ENCODE data around the gene NXN. TPM values are rescaled to one million over a fixed set of nuclear protein-coding genes. Genes with fewer than 3 reads are reported as not detected.
A peak's percentile ranks its signal among the peaks of the same experiment; 100 is the strongest.
"Not testable (repeated sequence)": the region's sequence is repeated elsewhere in the genome, so short reads cannot be mapped to it uniquely, and the experiment has no call there.

The NXN gene
- total RNA-seq, 1 donor from 2014 or later: 76.4 TPM

- Mint-ChIP-seq H3K9me3 (no peaks in the 10 kb centered on the region), H3K36me3 (ENCODE audit: low read depth) (peaks cover 10% of the 10 kb centered on the region), H3K27ac (ENCODE audit: unreplicated experiment) (no peak overlapping the region), H3K27me3 (ENCODE audit: low read depth) (no peaks in the 10 kb centered on the region), H3K4me1 (peaks cover 27% of the 10 kb centered on the region), H3K4me3 (no peak overlapping the region)
- no peak for DNase-seq (ENCODE audit: low read depth, low spot score)
- no peak for TF ChIP-seq CTCF (conservative IDR thresholded peaks at IDR 0.05)
Measured at GRCh38 chr17:924711-925475, 54.7 kb downstream of the NXN start.

GRCh38 chr17:924306-924705, 55.3 kb downstream of the NXN start:
- H3K9me3 Mint-ChIP-seq; H3K27me3 Mint-ChIP-seq (ENCODE audit: low read depth); H3K27ac Mint-ChIP-seq (ENCODE audit: unreplicated experiment); H3K4me3 Mint-ChIP-seq; DNase-seq (ENCODE audit: low read depth, low spot score): not testable (repeated sequence)
- peaks cover 16% of the 10 kb centered on the region for H3K36me3 Mint-ChIP-seq (ENCODE audit: low read depth)
- peaks cover 23% of the 10 kb centered on the region for H3K4me1 Mint-ChIP-seq

- peaks cover 23% of the 10 kb centered on the region for H3K4me1 Mint-ChIP-seq
- no peak overlapping the region for H3K27ac Mint-ChIP-seq (ENCODE audit: unreplicated experiment)
Measured at GRCh38 chr17:923633-924032, 55.9 kb downstream of the NXN start.

DNA sequence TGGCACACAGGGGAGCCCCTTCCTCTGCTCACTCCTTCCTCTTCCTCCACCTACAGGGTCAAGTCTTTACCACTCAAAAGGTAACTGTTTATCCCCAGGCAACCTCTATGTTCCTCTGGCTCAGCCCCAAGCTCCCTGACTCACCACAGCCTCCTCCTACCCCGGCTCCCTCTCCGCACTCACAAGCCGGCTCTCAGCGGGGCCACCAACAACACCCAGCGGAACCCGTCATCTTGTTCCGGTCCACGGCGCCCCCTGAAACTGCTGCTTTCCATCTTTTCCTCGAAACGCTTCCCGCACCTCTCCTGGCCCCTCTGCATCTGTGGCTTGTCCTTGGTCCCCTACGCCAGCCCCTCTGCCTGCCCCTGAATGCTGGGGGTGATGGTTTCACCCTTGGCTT, 58.4 kb downstream of the NXN start:
- no peak for DNase-seq (ENCODE audit: low read depth, low spot score)
- peaks cover 3% of the 10 kb centered on the region for H3K9me3 Mint-ChIP-seq

More at GRCh38 chr17:923633-924032, 55.9 kb downstream of the NXN start:
- no peaks in the 10 kb centered on the region for H3K27me3 Mint-ChIP-seq (ENCODE audit: low read depth)
- TF ChIP-seq CTCF (conservative IDR thresholded peaks at IDR 0.05): no peak
- DNase-seq (ENCODE audit: low read depth, low spot score): no peak
- no peak overlapping the region for H3K4me3 Mint-ChIP-seq
- H3K9me3 Mint-ChIP-seq: no peaks in the 10 kb centered on the region
- peaks cover 16% of the 10 kb centered on the region for H3K36me3 Mint-ChIP-seq (ENCODE audit: low read depth)

DNA sequence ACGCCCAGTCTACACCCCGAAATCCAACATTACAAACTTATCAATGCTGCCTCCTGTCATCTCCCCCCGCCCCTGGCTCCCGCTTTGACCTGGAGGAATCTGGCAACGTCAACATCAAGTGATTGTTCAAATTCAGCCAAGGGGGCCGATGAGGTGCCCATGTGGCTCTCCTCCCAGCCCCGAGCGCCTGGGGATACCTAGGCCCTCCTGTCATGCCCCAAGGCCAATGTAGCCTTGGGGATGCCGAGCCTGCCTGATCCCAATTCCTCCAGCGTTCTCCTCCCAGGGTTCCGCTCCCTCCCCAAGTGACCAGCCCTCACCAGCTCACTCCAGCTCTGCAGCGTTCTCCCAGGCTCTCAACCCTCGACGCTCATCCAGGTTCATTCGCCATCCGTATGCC, 59.4 kb downstream of the NXN start:
- peak overlapping the region; percentile 20 for H3K27ac Mint-ChIP-seq (ENCODE audit: unreplicated experiment)
- H3K4me3 Mint-ChIP-seq: no peak overlapping the region
- peaks cover 3% of the 10 kb centered on the region for H3K9me3 Mint-ChIP-seq
- peaks cover 29% of the 10 kb centered on the region for H3K4me1 Mint-ChIP-seq
- peaks cover 30% of the 10 kb centered on the region for H3K36me3 Mint-ChIP-seq (ENCODE audit: low read depth)
- DNase-seq (ENCODE audit: low read depth, low spot score): no peak
- H3K27me3 Mint-ChIP-seq (ENCODE audit: low read depth): no peaks in the 10 kb centered on the region
- no peak for TF ChIP-seq CTCF (conservative IDR thresholded peaks at IDR 0.05)

More for the DNA sequence above, 58.4 kb downstream of the NXN start:
- Mint-ChIP-seq H3K4me3 (no peak overlapping the region), H3K27me3 (ENCODE audit: low read depth) (no peaks in the 10 kb centered on the region), H3K36me3 (ENCODE audit: low read depth) (peaks cover 24% of the 10 kb centered on the region), H3K4me1 (peaks cover 24% of the 10 kb centered on the region), H3K27ac (ENCODE audit: unreplicated experiment) (no peak overlapping the region)
- no peak for TF ChIP-seq CTCF (conservative IDR thresholded peaks at IDR 0.05)

DNA sequence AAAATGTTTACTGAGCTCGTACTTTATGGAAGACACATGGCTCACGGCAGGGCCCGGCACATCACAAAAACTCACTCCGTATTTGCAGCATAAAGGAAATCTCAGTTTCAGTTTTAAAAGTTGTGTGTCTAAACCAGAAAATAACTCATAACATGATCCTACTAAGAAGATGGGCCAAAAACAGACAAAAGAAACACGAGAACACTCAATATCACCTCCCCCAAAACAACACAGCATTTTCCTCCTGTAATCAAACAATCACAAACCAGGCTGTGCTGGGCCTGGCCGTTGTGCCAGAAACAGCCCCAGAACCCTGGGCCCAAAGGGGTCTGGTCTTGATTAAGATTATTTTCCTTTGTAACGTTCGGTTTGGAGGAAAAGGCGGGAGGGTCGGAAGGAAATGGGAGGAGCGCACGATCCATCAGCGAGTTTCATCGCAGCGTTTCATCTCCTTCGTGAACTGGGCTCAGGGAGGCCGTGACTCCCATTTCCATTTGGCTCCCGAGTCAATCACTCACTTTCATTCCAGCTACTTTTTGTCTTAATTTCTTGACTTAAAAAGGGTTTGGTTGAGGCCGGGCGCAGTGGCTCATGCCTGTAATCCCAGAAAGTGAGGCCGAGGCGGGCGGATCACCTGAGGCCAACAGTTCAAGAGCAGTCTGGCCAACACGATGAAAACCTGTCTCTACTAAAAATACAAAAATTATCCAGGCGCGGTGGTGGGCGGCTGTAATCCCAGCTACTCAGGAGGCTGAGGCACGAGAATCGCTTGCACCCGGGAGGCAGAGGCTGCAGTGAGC, 61.4 kb downstream of the NXN start:
- H3K36me3 Mint-ChIP-seq (ENCODE audit: low read depth): peaks cover 36% of the 10 kb centered on the region
- no peak for DNase-seq (ENCODE audit: low read depth, low spot score)
- peaks cover 3% of the 10 kb centered on the region for H3K9me3 Mint-ChIP-seq
- H3K4me1 Mint-ChIP-seq: peaks cover 39% of the 10 kb centered on the region
- H3K27me3 Mint-ChIP-seq (ENCODE audit: low read depth): no peaks in the 10 kb centered on the region
- no peak overlapping the region for H3K4me3 Mint-ChIP-seq
- no peak overlapping the region for H3K27ac Mint-ChIP-seq (ENCODE audit: unreplicated experiment)
- no peak for TF ChIP-seq CTCF (conservative IDR thresholded peaks at IDR 0.05)

Measured in neural crest cell (in vitro differentiated cells).